Activated CD8-positive, alpha-beta memory T cell treated with anti-CD3 and anti-CD28 coated beads for 48 hours (primary cell): ENCODE data around the gene HIPK3.
"Not testable (repeated sequence)": the region's sequence is repeated elsewhere in the genome, so short reads cannot be mapped to it uniquely, and the experiment has no call there.

Source experiments
- DNase-seq, 3 experiments: peaks; one replicate each; pipeline ENCODE4 v3.0.0-alpha.2; 2020; ENCODE audit warnings: low read depth in 2 of 3, low spot score in 2 of 3

HIPK3 gene

GRCh38 chr11:33257160-33257896 is at the start of gene HIPK3:
HIPK3 (plus strand) TSS chr11:33257381.
- peak; percentile 42 to 68 (median 61) for DNase-seq

- DNase-seq = no peak
These were observed 49.7 kb upstream of the HIPK3 start for GRCh38 chr11:33207408-33207985.

GRCh38 chr11:33208150-33208549 is 49.0 kb upstream of the HIPK3 start:
- DNase-seq = no peak

- no peak for DNase-seq
These were observed 46.0 kb upstream of the HIPK3 start for GRCh38 chr11:33211153-33211552.

GRCh38 chr11:33211580-33211979 is 45.6 kb upstream of the HIPK3 start:
- DNase-seq = no peak

- DNase-seq = no peak
These were observed 43.0 kb upstream of the HIPK3 start for GRCh38 chr11:33214187-33214586.

GRCh38 chr11:33214767-33215166 is 42.4 kb upstream of the HIPK3 start:
- DNase-seq = no peak

- DNase-seq = not testable (repeated sequence)
These were observed 40.5 kb upstream of the HIPK3 start for GRCh38 chr11:33216676-33217075.

GRCh38 chr11:33222052-33222750 is 35.0 kb upstream of the HIPK3 start:
- DNase-seq = no peak

GRCh38 chr11:33225371-33225770 is 31.8 kb upstream of the HIPK3 start:
- DNase-seq = no peak

GRCh38 chr11:33227578-33228261 is 29.5 kb upstream of the HIPK3 start:
- DNase-seq = no peak

GRCh38 chr11:33234397-33235190 is 22.6 kb upstream of the HIPK3 start:
- no peak for DNase-seq

- DNase-seq = no peak
These were observed 20.1 kb upstream of the HIPK3 start for GRCh38 chr11:33237039-33237597.

- DNase-seq = no peak
These were observed 14.6 kb upstream of the HIPK3 start for GRCh38 chr11:33242575-33242974.

- not testable (repeated sequence) for DNase-seq
These were observed 13.5 kb upstream of the HIPK3 start for GRCh38 chr11:33243654-33244053.

GRCh38 chr11:33248416-33248971 is 8.7 kb upstream of the HIPK3 start:
- no peak for DNase-seq

- no peak for DNase-seq
These were observed 959 bp upstream of the HIPK3 start for GRCh38 chr11:33256031-33256812.

GRCh38 chr11:33256813-33257159 is 395 bp upstream of the HIPK3 start:
- no peak for DNase-seq

GRCh38 chr11:33257897-33258630 is 883 bp downstream of the HIPK3 start:
- peak; percentile 39 to 47 (median 45) for DNase-seq
